GM12878 (cell line): Measurements from ENCODE around the gene PRRX2. TPM values are rescaled to one million over a fixed set of nuclear protein-coding genes. Genes with fewer than 3 reads are reported as not detected.

ENCODE experiments used
- BACH1 ChIP-seq: fragments of 450-650 bp; IDR thresholded peaks from 2 replicates; pipeline ENCODE4 v1.6.1; 2017; ENCODE audit warnings: mild to moderate bottlenecking, borderline replicate concordance
- CREB1 ChIP-seq: IDR thresholded peaks from 2 replicates; pipeline ENCODE4 v1.6.1; 2012; ENCODE audit warnings: low read depth, mild to moderate bottlenecking, inconsistent platforms
- EED ChIP-seq: sonication (generic); IDR thresholded peaks from 2 replicates; pipeline ENCODE4 v1.6.1; 2016; ENCODE audit warnings: antibody characterized with exemption, low read depth
- EGR1 ChIP-seq, 2 experiments: IDR thresholded peaks; 1 replicate in 1 of 2; 2 replicates in 1 of 2; pipeline ENCODE4 v1.6.1; 2011 to 2012; ENCODE audit warnings: low read depth in 2 of 2, low read length in 2 of 2, borderline replicate concordance in 1 of 2, mild to moderate bottlenecking in 1 of 2, moderate library complexity in 1 of 2
- IKZF1 ChIP-seq: fragments of 450-650 bp; conservative IDR thresholded peaks from 2 replicates; pipeline ENCODE4 v1.6.1; 2017; ENCODE audit warnings: antibody characterized with exemption, mild to moderate bottlenecking
- MXI1 ChIP-seq: fragments of 150-350 bp; IDR thresholded peaks from 2 replicates; pipeline ENCODE4 v1.6.1; 2011; ENCODE audit warnings: low read depth, mild to moderate bottlenecking, inconsistent platforms, low read length, improper control_type of control experiment
- PKNOX1 ChIP-seq: fragments of 450-650 bp; IDR thresholded peaks from 2 replicates; pipeline ENCODE4 v1.6.1; 2016; ENCODE audit warnings: mild to moderate bottlenecking
- POLR2AphosphoS2 ChIP-seq: IDR thresholded peaks from 2 replicates; pipeline ENCODE4 v1.6.1; 2011; ENCODE audit warnings: low read depth, mild to moderate bottlenecking, low read length, improper control_type of control experiment, moderate library complexity
- POLR2AphosphoS5 ChIP-seq: IDR thresholded peaks from 2 replicates; pipeline ENCODE4 v1.6.1; 2011; ENCODE audit warnings: mild to moderate bottlenecking, low read length, inconsistent platforms
- POU2F2 ChIP-seq: IDR thresholded peaks from 3 replicates; pipeline ENCODE4 v1.6.1; 2011; ENCODE audit warnings: low read depth, mild to moderate bottlenecking, low read length, borderline replicate concordance
- RELA ChIP-seq: fragments of 450-650 bp; IDR thresholded peaks from 2 replicates; pipeline ENCODE4 v1.8.0; 2014; ENCODE audit warnings: borderline replicate concordance; ENCODE audit not compliant: partially characterized antibody
- SP1 ChIP-seq: IDR thresholded peaks from one replicate; pipeline ENCODE4 v1.6.1; 2011; ENCODE audit warnings: low read depth, low read length
- SRF ChIP-seq, 2 experiments: IDR thresholded peaks; 2 replicates each; pipeline ENCODE4 v1.6.1; 2011; ENCODE audit warnings: low read depth in 2 of 2, low read length in 2 of 2, mild to moderate bottlenecking in 1 of 2, moderate library complexity in 1 of 2
- TARDBP ChIP-seq: IDR thresholded peaks from 2 replicates; pipeline ENCODE4 v1.6.1; 2016; ENCODE audit warnings: borderline replicate concordance
- ZNF687 ChIP-seq: fragments of 450-650 bp; IDR thresholded peaks from 2 replicates; pipeline ENCODE4 v1.6.1; 2017; ENCODE audit warnings: mild to moderate bottlenecking, moderate library complexity
- polyA plus RNA-seq, 11 experiments: library from polyadenylated mRNA; depleted of rRNA in 4 of 11; unstranded in 6 of 11; stranded (reverse) in 5 of 11; fragments of >200 nt; fragmentation: Nextera tagmentation in 4 of 11; fragmentation: Illumina TruSeq in 1 of 11; extraction: Ambion mirVana in 4 of 11; extraction: Trizol in 1 of 11; gene quantifications; 1 replicate in 1 of 11; 2 replicates in 10 of 11; pipeline versions ENCODE4 v1.2.1 to v1.2.3, GENCODE V29; 2011 to 2016; ENCODE audit warnings: inconsistent platforms in 2 of 11, missing spikeins in 2 of 11, low read depth in 1 of 11
- total RNA-seq, 4 experiments: library from RNA; depleted of rRNA in 3 of 4; stranded (reverse); fragments of >200 nt in 3 of 4; fragmentation: Illumina TruSeq in 1 of 4; extraction: Trizol in 1 of 4; gene quantifications; 2 replicates each; pipeline versions ENCODE4 v1.2.1 to v1.2.3, GENCODE V29; 2013 to 2021

PRRX2 gene
- total and polyA plus RNA-seq, 10 of the 15 experiments (the other 5 are each of a cell fraction or from before 2014, with no cell fraction given): not detected

- TF ChIP-seq SRF (IDR thresholded peaks at IDR 0.05; ENCODE audit: low read depth in 2 of 2, low read length in 2 of 2) (no peak), EGR1 (IDR thresholded peaks at IDR 0.05; ENCODE audit: borderline replicate concordance in 1 of 2, low read depth in 2 of 2, low read length in 2 of 2) (no peak), CREB1 (peak; percentile 93), SP1 (peak; percentile 60), POU2F2 (peak; percentile 39; the same call in 1 of the 3 replicates), BACH1 (peak; percentile 89), POLR2AphosphoS2 (peak; percentile 91), IKZF1 (peak; percentile 80), MXI1 (peak; percentile 98), POLR2AphosphoS5 (peak; percentile 85), PKNOX1 (peak; percentile 54; the same call in 1 of the 2 replicates), TARDBP (no peak), RELA (peak; percentile 59), EED (peak; percentile 18; the same call in 1 of the 2 replicates), ZNF687 (peak; percentile 76)
- TF ChIP-seq, all 136 proteins: peak for 49
Measured at GRCh38 chr9:129626079-129626624, 39.3 kb upstream of the PRRX2 start, which contains the start of gene NTMT1 (continued).
